Measurements from ENCODE around the gene CSTF3. TPM values are rescaled to one million over a fixed set of nuclear protein-coding genes. Genes with fewer than 3 reads are reported as not detected.

The CSTF3 gene
- total and polyA plus RNA-seq, 9 of the 15 experiments (the other 6 are each of a cell fraction or from before 2014, with no cell fraction given): 37.0 to 111 (median 61.0) TPM

- TF ChIP-seq BCLAF1 (IDR thresholded peaks at IDR 0.05; ENCODE audit: borderline replicate concordance in 1 of 2, control insufficient read depth in 1 of 2, low read depth in 2 of 2, low read length in 1 of 2) (no peak), ZNF318 (IDR thresholded peaks at IDR 0.05; ENCODE audit: borderline replicate concordance in 1 of 2, low read depth in 1 of 2) (no peak), CBFB (CRISPR knock-in tag; IDR thresholded peaks at IDR 0.05) (no peak), ZNF23 (CRISPR knock-in tag; IDR thresholded peaks at IDR 0.05) (no peak), ZNF232 (CRISPR knock-in tag; IDR thresholded peaks at IDR 0.05) (no peak), C11orf30 (IDR thresholded peaks at IDR 0.05; ENCODE audit: low read depth) (no peak), ID3 (CRISPR knock-in tag; IDR thresholded peaks at IDR 0.05) (no peak), ID3 (tag; IDR thresholded peaks at IDR 0.05) (no peak)
- TF ChIP-seq, protein P1, sequence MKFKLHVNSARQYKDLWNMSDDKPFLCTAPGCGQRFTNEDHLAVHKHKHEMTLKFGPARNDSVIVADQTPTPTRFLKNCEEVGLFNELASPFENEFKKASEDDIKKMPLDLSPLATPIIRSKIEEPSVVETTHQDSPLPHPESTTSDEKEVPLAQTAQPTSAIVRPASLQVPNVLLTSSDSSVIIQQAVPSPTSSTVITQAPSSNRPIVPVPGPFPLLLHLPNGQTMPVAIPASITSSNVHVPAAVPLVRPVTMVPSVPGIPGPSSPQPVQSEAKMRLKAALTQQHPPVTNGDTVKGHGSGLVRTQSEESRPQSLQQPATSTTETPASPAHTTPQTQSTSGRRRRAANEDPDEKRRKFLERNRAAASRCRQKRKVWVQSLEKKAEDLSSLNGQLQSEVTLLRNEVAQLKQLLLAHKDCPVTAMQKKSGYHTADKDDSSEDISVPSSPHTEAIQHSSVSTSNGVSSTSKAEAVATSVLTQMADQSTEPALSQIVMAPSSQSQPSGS (CRISPR knock-in tag; IDR thresholded peaks at IDR 0.05): no peak
- TF ChIP-seq, protein P2, sequence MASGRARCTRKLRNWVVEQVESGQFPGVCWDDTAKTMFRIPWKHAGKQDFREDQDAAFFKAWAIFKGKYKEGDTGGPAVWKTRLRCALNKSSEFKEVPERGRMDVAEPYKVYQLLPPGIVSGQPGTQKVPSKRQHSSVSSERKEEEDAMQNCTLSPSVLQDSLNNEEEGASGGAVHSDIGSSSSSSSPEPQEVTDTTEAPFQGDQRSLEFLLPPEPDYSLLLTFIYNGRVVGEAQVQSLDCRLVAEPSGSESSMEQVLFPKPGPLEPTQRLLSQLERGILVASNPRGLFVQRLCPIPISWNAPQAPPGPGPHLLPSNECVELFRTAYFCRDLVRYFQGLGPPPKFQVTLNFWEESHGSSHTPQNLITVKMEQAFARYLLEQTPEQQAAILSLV (tag; IDR thresholded peaks at IDR 0.05): no peak
Observed at GRCh38 chr11:33065445-33066178, 95.7 kb downstream of the CSTF3 start (continued).
